ENCODE data around the gene CCT7. TPM values are rescaled to one million over a fixed set of nuclear protein-coding genes. Genes with fewer than 3 reads are reported as not detected.
A peak's percentile ranks its signal among the peaks of the same experiment; 100 is the strongest.

CCT7 gene
- total RNA-seq, 1 experiment from 2014 or later: 538 TPM

GRCh38 chr2:73237168-73237567 lies 3.1 kb downstream of the CCT7 start:
- Histone ChIP-seq H3K4me1 (ENCODE audit: insufficient read depth, low read length) (peaks cover 15% of the 10 kb centered on the region), H4K20me1 (ENCODE audit: low read length) (peaks cover 58% of the 10 kb centered on the region), H3K36me3 (ENCODE audit: low read depth, low read length) (peaks cover 20% of the 10 kb centered on the region), H3K9ac (ENCODE audit: low read length) (no peak overlapping the region), H3K27ac (ENCODE audit: low read length) (no peak overlapping the region), H2AFZ (ENCODE audit: low read length) (no peak overlapping the region), H3K4me2 (ENCODE audit: low read length) (0 out of 2 replicates have a peak overlapping the region, but pooled peaks have one; percentile 5), H3K9me3 (ENCODE audit: low read length) (no peaks in the 10 kb centered on the region), H3K4me3 (ENCODE audit: low read length) (no peak overlapping the region), H3F3A (ENCODE audit: low read length, unreplicated experiment) (no peaks in the 10 kb centered on the region), H3K9me2 (replicated peaks; ENCODE audit: low read length) (no peaks in the 10 kb centered on the region), H3K27me3 (ENCODE audit: low read length) (no peaks in the 10 kb centered on the region), H3K79me2 (ENCODE audit: low read length) (peaks cover 83% of the 10 kb centered on the region)
- POLR2A ChIA-PET (ENCODE audit: unreplicated experiment): no interaction called here
- CTCF ChIA-PET: no interaction called here
- DNase-seq (no peak), ATAC-seq (no peak)
- TF ChIP-seq, protein P1, sequence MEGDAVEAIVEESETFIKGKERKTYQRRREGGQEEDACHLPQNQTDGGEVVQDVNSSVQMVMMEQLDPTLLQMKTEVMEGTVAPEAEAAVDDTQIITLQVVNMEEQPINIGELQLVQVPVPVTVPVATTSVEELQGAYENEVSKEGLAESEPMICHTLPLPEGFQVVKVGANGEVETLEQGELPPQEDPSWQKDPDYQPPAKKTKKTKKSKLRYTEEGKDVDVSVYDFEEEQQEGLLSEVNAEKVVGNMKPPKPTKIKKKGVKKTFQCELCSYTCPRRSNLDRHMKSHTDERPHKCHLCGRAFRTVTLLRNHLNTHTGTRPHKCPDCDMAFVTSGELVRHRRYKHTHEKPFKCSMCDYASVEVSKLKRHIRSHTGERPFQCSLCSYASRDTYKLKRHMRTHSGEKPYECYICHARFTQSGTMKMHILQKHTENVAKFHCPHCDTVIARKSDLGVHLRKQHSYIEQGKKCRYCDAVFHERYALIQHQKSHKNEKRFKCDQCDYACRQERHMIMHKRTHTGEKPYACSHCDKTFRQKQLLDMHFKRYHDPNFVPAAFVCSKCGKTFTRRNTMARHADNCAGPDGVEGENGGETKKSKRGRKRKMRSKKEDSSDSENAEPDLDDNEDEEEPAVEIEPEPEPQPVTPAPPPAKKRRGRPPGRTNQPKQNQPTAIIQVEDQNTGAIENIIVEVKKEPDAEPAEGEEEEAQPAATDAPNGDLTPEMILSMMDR (conservative IDR thresholded peaks at IDR 0.05; ENCODE audit: low read depth, low read length): no peak
- TF ChIP-seq EZH2phosphoT487 (IDR thresholded peaks at IDR 0.05; ENCODE audit: borderline replicate concordance, low read length) (no peak), EZH2 (IDR thresholded peaks at IDR 0.05; ENCODE audit: low read length, unreplicated experiment) (no peak)
- intact Hi-C loops (cut with micrococcal nuclease): no loop called here
- no TSS peak for BruUV-seq (replicated peaks)

DNA sequence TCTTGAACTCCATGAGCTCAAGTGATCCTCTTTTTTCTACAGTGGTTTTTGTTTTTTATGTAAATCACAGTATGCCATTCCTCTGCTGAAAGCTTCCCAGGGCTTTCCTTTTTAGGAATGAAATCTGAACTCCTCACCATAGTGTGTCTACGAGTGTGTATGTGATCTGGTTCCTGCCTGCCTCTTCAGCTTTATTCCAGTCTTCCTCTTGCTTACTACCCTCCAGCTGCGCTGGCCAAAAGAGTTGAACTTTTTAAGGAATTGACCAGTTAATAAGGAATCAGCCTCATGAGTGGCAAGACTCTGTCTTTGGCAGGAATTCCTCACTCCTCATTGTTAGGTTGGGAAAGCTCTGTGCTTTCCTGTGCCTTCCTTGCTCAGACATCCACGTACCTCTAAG lies 4.0 kb downstream of the CCT7 start:
- CTCF ChIA-PET: no interaction called here
- ATAC-seq: no peak

DNA sequence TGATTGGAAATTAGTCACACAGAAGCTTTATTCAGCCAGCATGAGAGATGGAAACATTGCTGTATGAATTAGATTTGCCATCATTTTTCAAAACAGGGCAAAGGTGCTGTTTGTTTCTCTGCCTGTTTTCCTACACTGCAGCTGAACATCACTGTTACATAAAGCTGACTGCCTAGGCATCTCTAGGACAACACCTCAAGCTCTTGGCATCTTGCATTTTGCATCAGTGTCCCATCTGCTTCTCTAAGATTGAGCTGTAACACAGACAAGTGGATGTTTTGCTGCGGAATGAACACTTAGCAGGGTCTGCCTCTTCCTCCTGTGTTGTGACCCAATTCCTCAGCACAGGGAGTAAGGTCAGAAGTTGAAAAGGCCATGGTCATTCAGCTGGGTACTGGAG lies 4.9 kb downstream of the CCT7 start:
- Histone ChIP-seq H3F3A (ENCODE audit: low read length, unreplicated experiment) (no peaks in the 10 kb centered on the region), H2AFZ (ENCODE audit: low read length) (no peak overlapping the region), H3K27ac (ENCODE audit: low read length) (no peak overlapping the region), H3K9me3 (ENCODE audit: low read length) (no peaks in the 10 kb centered on the region), H3K36me3 (ENCODE audit: low read depth, low read length) (peaks cover 30% of the 10 kb centered on the region), H3K4me3 (ENCODE audit: low read length) (no peak overlapping the region), H3K9ac (ENCODE audit: low read length) (no peak overlapping the region), H3K9me2 (replicated peaks; ENCODE audit: low read length) (no peaks in the 10 kb centered on the region), H3K4me1 (ENCODE audit: insufficient read depth, low read length) (peaks cover 15% of the 10 kb centered on the region), H3K79me2 (ENCODE audit: low read length) (peaks cover 82% of the 10 kb centered on the region), H3K4me2 (ENCODE audit: low read length) (no peak overlapping the region), H4K20me1 (ENCODE audit: low read length) (peaks cover 67% of the 10 kb centered on the region), H3K27me3 (ENCODE audit: low read length) (no peaks in the 10 kb centered on the region)
- intact Hi-C loops (cut with micrococcal nuclease): no loop called here
- no TSS peak for BruUV-seq (replicated peaks)
- TF ChIP-seq, protein P1 (conservative IDR thresholded peaks at IDR 0.05; ENCODE audit: low read depth, low read length): no peak
- TF ChIP-seq EZH2phosphoT487 (IDR thresholded peaks at IDR 0.05; ENCODE audit: borderline replicate concordance, low read length) (no peak), EZH2 (IDR thresholded peaks at IDR 0.05; ENCODE audit: low read length, unreplicated experiment) (no peak)
- POLR2A ChIA-PET (ENCODE audit: unreplicated experiment): no interaction called here
- CTCF ChIA-PET: no interaction called here
- DNase-seq (no peak), ATAC-seq (no peak)

More for the DNA sequence above, 4.0 kb downstream of the CCT7 start:
- Histone ChIP-seq H3K27ac (ENCODE audit: low read length) (no peak overlapping the region), H3K9me3 (ENCODE audit: low read length) (no peaks in the 10 kb centered on the region), H3K36me3 (ENCODE audit: low read depth, low read length) (peaks cover 27% of the 10 kb centered on the region), H4K20me1 (ENCODE audit: low read length) (peaks cover 63% of the 10 kb centered on the region), H3K4me1 (ENCODE audit: insufficient read depth, low read length) (peaks cover 10% of the 10 kb centered on the region), H3K79me2 (ENCODE audit: low read length) (peaks cover 84% of the 10 kb centered on the region), H2AFZ (ENCODE audit: low read length) (no peak overlapping the region), H3K9me2 (replicated peaks; ENCODE audit: low read length) (no peaks in the 10 kb centered on the region), H3K4me3 (ENCODE audit: low read length) (no peak overlapping the region), H3F3A (ENCODE audit: low read length, unreplicated experiment) (no peaks in the 10 kb centered on the region), H3K9ac (ENCODE audit: low read length) (no peak overlapping the region), H3K4me2 (ENCODE audit: low read length) (no peak overlapping the region), H3K27me3 (ENCODE audit: low read length) (no peaks in the 10 kb centered on the region)
- POLR2A ChIA-PET (ENCODE audit: unreplicated experiment): no interaction called here
- TF ChIP-seq EZH2phosphoT487 (IDR thresholded peaks at IDR 0.05; ENCODE audit: borderline replicate concordance, low read length) (no peak), EZH2 (IDR thresholded peaks at IDR 0.05; ENCODE audit: low read length, unreplicated experiment) (no peak)
- TF ChIP-seq, protein P1 (conservative IDR thresholded peaks at IDR 0.05; ENCODE audit: low read depth, low read length): no peak
- no TSS peak for BruUV-seq (replicated peaks)
- no peak for DNase-seq
- intact Hi-C loops (cut with micrococcal nuclease): no loop called here

Measured in PC-3 (cell line).